Vagina (tissue), 2 donors: Measurements from ENCODE around the gene EDNRB. TPM values are rescaled to one million over a fixed set of nuclear protein-coding genes. Genes with fewer than 3 reads are reported as not detected.

ENCODE experiments used
- DNase-seq, 2 donors: peaks; one replicate each; pipeline ENCODE4 v3.0.0-alpha.2; 2017; ENCODE audit errors: extremely low spot score in 2 of 2
- H3K27ac ChIP-seq: fragments of 200-600 bp; sonication (generic); one replicate; pipeline ENCODE4 v1.5.1; 2019
- H3K27me3 ChIP-seq: fragments of 200-600 bp; sonication (generic); one replicate; pipeline ENCODE4 v1.5.1; 2019
- H3K36me3 ChIP-seq, 2 donors: fragments of 200-600 bp; sonication (generic); one replicate each; pipeline ENCODE4 v1.5.1; 2017 to 2019
- H3K4me1 ChIP-seq: fragments of 200-600 bp; sonication (generic); one replicate; pipeline ENCODE4 v1.5.1; 2019
- H3K4me3 ChIP-seq, 2 donors: fragments of 200-600 bp; sonication (generic); 1 replicate in 1 of 2; 2 replicates in 1 of 2; pipeline ENCODE4 v1.5.1; 2016 to 2019
- H3K9me3 ChIP-seq: fragments of 200-600 bp; sonication (generic); one replicate; pipeline ENCODE4 v1.5.1; 2019
- POLR2A ChIP-seq, 2 donors: fragments of 450-650 bp; IDR thresholded peaks; one replicate each; pipeline ENCODE4 v1.6.1; 2017; ENCODE audit warnings: antibody characterized with exemption in 2 of 2, mild to moderate bottlenecking in 2 of 2, moderate library complexity in 2 of 2
- POLR2AphosphoS5 ChIP-seq, 2 donors: sonication (generic); formaldehyde crosslinking; IDR thresholded peaks; one replicate each; pipeline ENCODE4 v1.9.0; 2017; ENCODE audit warnings: antibody characterized with exemption in 2 of 2, mild to moderate bottlenecking in 2 of 2, low read depth in 1 of 2; ENCODE audit not compliant: insufficient read depth in 1 of 2
- intact Hi-C: fragments of 100-400 bp; cut with DNase I; formaldehyde crosslinking; loops from one replicate; pipeline ENCODE4 v1.15.1; 2023
- total RNA-seq: library from RNA; depleted of rRNA; stranded (reverse); fragments of >200 nt; gene quantifications from one replicate; pipeline ENCODE4 v1.2.3, GENCODE V29; 2016
- TF ChIP-seq, protein P1 (sequence below), 3 experiments: fragments of 450-650 bp in 2 of 3; fragments of 200-600 bp in 1 of 3; sonication (generic) in 1 of 3; IDR thresholded peaks; one replicate each; pipeline ENCODE4 v1.5.1; 2017 to 2019; ENCODE audit warnings: antibody characterized with exemption in 3 of 3, mild to moderate bottlenecking in 2 of 3, moderate library complexity in 2 of 3

EDNRB gene
- total RNA-seq, 1 donor from 2014 or later, result 46.2 TPM

DNA sequence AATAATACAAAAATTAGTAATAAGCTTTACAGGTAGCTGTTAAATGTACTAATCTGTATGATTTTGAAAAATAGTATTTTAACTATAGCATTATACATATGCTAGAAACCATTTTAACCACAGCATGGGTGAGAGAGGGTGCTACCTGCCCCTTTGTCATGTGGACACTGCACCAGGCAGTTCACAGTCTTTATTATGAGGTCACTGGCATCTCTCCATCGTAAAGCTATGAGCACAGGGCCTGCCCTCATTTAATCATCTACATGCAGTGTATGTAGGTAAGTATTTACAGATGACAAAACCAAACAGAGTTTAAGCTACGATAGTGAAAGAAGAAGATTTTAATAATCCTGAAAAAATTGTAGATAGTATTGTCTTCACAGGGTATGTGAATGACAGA is 21.7 kb downstream of the EDNRB start:
- no peak for DNase-seq
- H3K9me3 ChIP-seq, result no peaks in the 10 kb centered on the region
- TF ChIP-seq, protein P1, sequence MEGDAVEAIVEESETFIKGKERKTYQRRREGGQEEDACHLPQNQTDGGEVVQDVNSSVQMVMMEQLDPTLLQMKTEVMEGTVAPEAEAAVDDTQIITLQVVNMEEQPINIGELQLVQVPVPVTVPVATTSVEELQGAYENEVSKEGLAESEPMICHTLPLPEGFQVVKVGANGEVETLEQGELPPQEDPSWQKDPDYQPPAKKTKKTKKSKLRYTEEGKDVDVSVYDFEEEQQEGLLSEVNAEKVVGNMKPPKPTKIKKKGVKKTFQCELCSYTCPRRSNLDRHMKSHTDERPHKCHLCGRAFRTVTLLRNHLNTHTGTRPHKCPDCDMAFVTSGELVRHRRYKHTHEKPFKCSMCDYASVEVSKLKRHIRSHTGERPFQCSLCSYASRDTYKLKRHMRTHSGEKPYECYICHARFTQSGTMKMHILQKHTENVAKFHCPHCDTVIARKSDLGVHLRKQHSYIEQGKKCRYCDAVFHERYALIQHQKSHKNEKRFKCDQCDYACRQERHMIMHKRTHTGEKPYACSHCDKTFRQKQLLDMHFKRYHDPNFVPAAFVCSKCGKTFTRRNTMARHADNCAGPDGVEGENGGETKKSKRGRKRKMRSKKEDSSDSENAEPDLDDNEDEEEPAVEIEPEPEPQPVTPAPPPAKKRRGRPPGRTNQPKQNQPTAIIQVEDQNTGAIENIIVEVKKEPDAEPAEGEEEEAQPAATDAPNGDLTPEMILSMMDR (IDR thresholded peaks at IDR 0.05), result no peak
- TF ChIP-seq POLR2A (IDR thresholded peaks at IDR 0.05), result no peak
- no peak for TF ChIP-seq POLR2AphosphoS5 (IDR thresholded peaks at IDR 0.05; ENCODE audit: insufficient read depth in 1 of 2, low read depth in 1 of 2)
- peak overlapping the region; percentile 52 for H3K27ac ChIP-seq
- H3K36me3 ChIP-seq, result no peaks in the 10 kb centered on the region
- no peaks in the 10 kb centered on the region for H3K27me3 ChIP-seq
- intact Hi-C loops, result no loop called here
- no peak overlapping the region for H3K4me3 ChIP-seq
- no peaks in the 10 kb centered on the region for H3K4me1 ChIP-seq

DNA sequence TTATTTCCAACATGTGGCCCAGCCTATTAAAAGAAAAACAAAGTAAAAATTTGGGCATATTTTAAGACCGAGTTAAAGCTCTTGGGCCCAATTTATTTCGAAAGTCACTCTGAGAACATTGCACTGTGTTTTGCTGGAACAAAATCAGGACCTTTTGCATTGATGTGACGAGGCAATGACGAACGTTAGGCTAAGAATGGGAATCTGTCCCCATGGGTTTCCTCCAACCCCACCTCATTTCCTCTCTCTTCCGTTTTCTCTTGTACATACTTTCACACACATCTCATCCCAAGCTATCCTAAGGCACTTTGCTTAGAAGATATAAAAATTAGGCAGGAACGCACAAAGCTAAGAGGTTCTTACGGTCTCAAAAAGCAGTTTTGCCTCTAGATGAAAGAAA is 22.1 kb downstream of the EDNRB start:
- H3K4me3 ChIP-seq, result no peak overlapping the region
- intact Hi-C loops, result no loop called here
- H3K27ac ChIP-seq, result peak overlapping the region; percentile 52
- no peak for DNase-seq
- H3K4me1 ChIP-seq, result no peaks in the 10 kb centered on the region
- no peaks in the 10 kb centered on the region for H3K9me3 ChIP-seq
- TF ChIP-seq, protein P1 (IDR thresholded peaks at IDR 0.05), result no peak
- TF ChIP-seq POLR2A (IDR thresholded peaks at IDR 0.05), result no peak
- TF ChIP-seq POLR2AphosphoS5 (IDR thresholded peaks at IDR 0.05; ENCODE audit: insufficient read depth in 1 of 2, low read depth in 1 of 2), result peak; percentile 18 to 64
- H3K36me3 ChIP-seq, result no peaks in the 10 kb centered on the region
- H3K27me3 ChIP-seq, result no peaks in the 10 kb centered on the region

DNA sequence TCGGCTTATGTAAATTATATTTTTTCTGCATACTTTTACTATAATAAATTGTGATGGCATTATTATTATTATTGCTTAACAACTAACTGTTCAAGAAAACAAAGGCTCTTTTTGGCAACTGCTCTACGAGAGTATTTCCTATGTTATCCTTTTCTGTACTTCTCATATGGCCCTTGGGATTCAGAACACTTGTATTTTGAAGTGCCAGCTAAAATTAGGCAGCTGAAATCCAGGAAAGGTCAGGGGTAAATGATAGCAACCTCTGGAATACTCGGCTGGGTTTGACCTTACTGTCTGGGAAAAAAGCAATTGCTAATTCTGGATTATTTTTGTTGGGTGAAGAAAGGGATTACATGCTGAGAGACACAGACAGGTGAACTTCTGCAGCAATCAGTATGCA is 23.9 kb downstream of the EDNRB start:
- Histone ChIP-seq H3K4me1 (no peaks in the 10 kb centered on the region), H3K36me3 (no peaks in the 10 kb centered on the region), H3K27ac (no peak overlapping the region), H3K27me3 (no peaks in the 10 kb centered on the region), H3K4me3 (no peak overlapping the region), H3K9me3 (no peaks in the 10 kb centered on the region)
- no peak for DNase-seq
- intact Hi-C loops, result no loop called here
- no peak for TF ChIP-seq POLR2AphosphoS5 (IDR thresholded peaks at IDR 0.05; ENCODE audit: insufficient read depth in 1 of 2, low read depth in 1 of 2)
- TF ChIP-seq, protein P1 (IDR thresholded peaks at IDR 0.05), result no peak
- no peak for TF ChIP-seq POLR2A (IDR thresholded peaks at IDR 0.05)

DNA sequence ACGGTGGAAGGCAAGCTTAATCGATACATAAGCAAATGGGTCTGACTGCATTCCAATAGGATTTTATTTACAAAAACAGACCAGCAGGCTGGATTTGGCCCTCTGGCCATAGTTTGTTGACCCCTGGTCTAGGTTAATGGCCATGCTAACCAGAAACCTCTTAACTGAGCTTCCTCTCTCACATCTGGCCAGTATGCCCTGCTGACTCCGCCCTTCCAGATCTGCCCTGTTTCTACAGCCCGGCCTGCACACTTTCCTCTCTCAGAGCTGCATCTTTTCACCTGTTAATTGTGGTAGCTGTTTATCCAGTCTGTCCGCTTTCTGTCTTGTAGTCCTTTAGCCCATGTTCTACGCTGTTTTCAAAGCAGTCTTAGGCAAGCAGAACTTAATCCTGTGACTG is 25.6 kb downstream of the EDNRB start:
- H3K36me3 ChIP-seq, result no peaks in the 10 kb centered on the region
- TF ChIP-seq POLR2A (IDR thresholded peaks at IDR 0.05) (no peak), POLR2AphosphoS5 (IDR thresholded peaks at IDR 0.05; ENCODE audit: insufficient read depth in 1 of 2, low read depth in 1 of 2) (no peak)
- TF ChIP-seq, protein P1 (IDR thresholded peaks at IDR 0.05), result no peak
- no peak overlapping the region for H3K27ac ChIP-seq
- no peaks in the 10 kb centered on the region for H3K27me3 ChIP-seq
- H3K4me1 ChIP-seq, result no peaks in the 10 kb centered on the region
- H3K4me3 ChIP-seq, result no peak overlapping the region
- no peak for DNase-seq
- intact Hi-C loops, result no loop called here
- H3K9me3 ChIP-seq, result no peaks in the 10 kb centered on the region

DNA sequence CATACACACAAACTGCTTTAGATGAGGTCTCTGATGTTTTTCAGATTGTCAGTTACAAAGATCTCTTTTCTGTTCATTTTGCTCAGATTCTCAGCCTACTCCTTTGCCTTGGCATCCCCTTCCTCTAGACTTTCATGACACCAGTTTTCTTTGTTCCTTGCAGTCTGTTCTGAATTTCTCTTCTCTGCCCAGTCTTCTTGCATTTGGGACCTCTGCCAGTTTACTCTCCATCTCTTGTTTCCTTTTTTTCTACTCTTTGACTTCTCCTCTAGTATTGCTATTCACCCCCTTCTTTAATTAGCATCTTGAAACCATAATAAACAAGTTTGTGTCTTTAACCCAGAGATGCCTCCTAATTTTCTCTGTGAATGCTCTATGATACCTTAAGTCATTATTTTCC is 26.1 kb downstream of the EDNRB start:
- no peaks in the 10 kb centered on the region for H3K27me3 ChIP-seq

More for the DNA sequence above, 26.1 kb downstream of the EDNRB start:
- no peak for DNase-seq
- Histone ChIP-seq H3K9me3 (no peaks in the 10 kb centered on the region), H3K4me1 (no peaks in the 10 kb centered on the region), H3K36me3 (no peaks in the 10 kb centered on the region), H3K27ac (no peak overlapping the region), H3K4me3 (no peak overlapping the region)
- intact Hi-C loops, result no loop called here
- TF ChIP-seq POLR2AphosphoS5 (IDR thresholded peaks at IDR 0.05; ENCODE audit: insufficient read depth in 1 of 2, low read depth in 1 of 2) (no peak), POLR2A (IDR thresholded peaks at IDR 0.05) (no peak)
- TF ChIP-seq, protein P1 (IDR thresholded peaks at IDR 0.05), result no peak
